ENCODE data around the gene SNX27.
A peak's percentile ranks its signal among the peaks of the same experiment; 100 is the strongest.
"Not testable (repeated sequence)": the region's sequence is repeated elsewhere in the genome, so short reads cannot be mapped to it uniquely, and the experiment has no call there.

The SNX27 gene

GRCh38 chr1:151611832-151612500 lies at the start of gene SNX27:
Gene SNX27 (plus strand): TSS chr1:151612050. CDS start chr1:151612202, 152 bp downstream.
- DNase-seq: peak; percentile 94

GRCh38 chr1:151562661-151563060 lies 49.2 kb upstream of the SNX27 start:
- no peak for DNase-seq

- DNase-seq: no peak
Measured at GRCh38 chr1:151563376-151563775, 48.5 kb upstream of the SNX27 start.

GRCh38 chr1:151565502-151566189 lies 46.2 kb upstream of the SNX27 start:
- DNase-seq: no peak

- no peak for DNase-seq
Measured at GRCh38 chr1:151568626-151569088, 43.2 kb upstream of the SNX27 start.

GRCh38 chr1:151570819-151571218 lies 41.0 kb upstream of the SNX27 start:
- no peak for DNase-seq

- no peak for DNase-seq
Measured at GRCh38 chr1:151574575-151575529, 37.0 kb upstream of the SNX27 start.

- no peak for DNase-seq
Measured at GRCh38 chr1:151577173-151577572, 34.7 kb upstream of the SNX27 start.

- no peak for DNase-seq
Measured at GRCh38 chr1:151578941-151579340, 32.9 kb upstream of the SNX27 start.

- DNase-seq: no peak
Measured at GRCh38 chr1:151579436-151580225, 32.2 kb upstream of the SNX27 start.

GRCh38 chr1:151581451-151581850 lies 30.4 kb upstream of the SNX27 start:
- no peak for DNase-seq

- DNase-seq: no peak
Measured at GRCh38 chr1:151581921-151582320, 29.9 kb upstream of the SNX27 start.

GRCh38 chr1:151583796-151584195 lies 28.1 kb upstream of the SNX27 start:
- DNase-seq: no peak

GRCh38 chr1:151584278-151584677 lies 27.6 kb upstream of the SNX27 start:
- DNase-seq: no peak

GRCh38 chr1:151584780-151585179 lies 27.1 kb upstream of the SNX27 start:
- DNase-seq: no peak

- DNase-seq: no peak
Measured at GRCh38 chr1:151585622-151586021, 26.2 kb upstream of the SNX27 start.

GRCh38 chr1:151590961-151591360 lies 20.9 kb upstream of the SNX27 start:
- no peak for DNase-seq

- no peak for DNase-seq
Measured at GRCh38 chr1:151593730-151594129, 18.1 kb upstream of the SNX27 start.

- peak; percentile 90 for DNase-seq
Measured at GRCh38 chr1:151594143-151594625, 17.7 kb upstream of the SNX27 start.

GRCh38 chr1:151596166-151596953 lies 15.5 kb upstream of the SNX27 start:
- DNase-seq: no peak

GRCh38 chr1:151602550-151602949 lies 9.3 kb upstream of the SNX27 start:
- DNase-seq: not testable (repeated sequence)

Measured in activated CD8-positive, alpha-beta memory T cell treated with anti-CD3 and anti-CD28 coated beads for 24 hours (primary cell).